ENCODE results near the gene RNF213. TPM values are rescaled to one million over a fixed set of nuclear protein-coding genes. Genes with fewer than 3 reads are reported as not detected.

Gene RNF213
- total RNA-seq, 1 donor from 2014 or later = 120 TPM

DNA sequence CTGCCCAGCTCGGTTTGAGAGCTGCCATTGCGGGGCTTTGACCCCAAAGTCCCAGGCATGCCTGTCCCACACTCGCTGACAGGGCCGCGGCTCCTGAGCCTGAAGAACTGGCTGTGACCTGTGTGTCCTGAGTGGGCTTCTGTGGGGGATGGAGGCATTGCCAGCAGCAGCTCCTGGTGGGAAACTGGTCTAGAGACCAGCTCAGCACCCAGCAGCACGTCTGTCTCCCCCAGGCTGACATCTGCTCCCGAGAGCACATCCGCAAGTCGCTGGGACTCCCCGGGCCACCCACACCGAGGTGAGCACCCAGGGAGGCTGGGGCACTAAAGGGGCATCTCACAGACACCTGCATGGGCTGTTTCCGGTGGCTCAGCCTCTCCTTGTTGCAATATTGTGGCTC lies 167.7 kb downstream of the RNF213 start:
- no peak for FAIRE-seq
- H3K9me3 Mint-ChIP-seq (ENCODE audit: unreplicated experiment) = no peaks in the 10 kb centered on the region

DNA sequence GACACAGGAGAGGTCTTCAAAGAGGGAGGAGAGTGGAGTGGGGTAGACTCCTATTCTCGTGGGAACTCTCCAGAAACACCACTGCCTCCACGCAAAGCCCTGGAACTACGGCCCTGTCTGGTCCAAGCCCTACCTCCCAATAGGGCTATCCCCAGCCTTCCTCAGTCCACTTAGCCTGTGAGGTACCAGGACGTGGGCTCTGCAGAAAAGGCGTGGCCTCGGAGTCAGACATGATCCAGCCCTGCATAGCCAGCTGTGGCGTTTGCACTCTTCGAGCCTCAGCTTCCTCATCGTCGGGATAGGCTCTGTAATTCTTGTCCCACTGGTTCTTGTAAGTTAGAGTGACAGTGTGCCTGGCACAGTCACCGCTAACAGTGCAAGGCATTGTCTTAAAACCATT lies 168.1 kb downstream of the RNF213 start:
- Mint-ChIP-seq H3K4me1 (ENCODE audit: low read depth, unreplicated experiment) (no peaks in the 10 kb centered on the region), H3K36me3 (ENCODE audit: low read depth, unreplicated experiment) (peaks cover 2% of the 10 kb centered on the region), H3K9me3 (ENCODE audit: unreplicated experiment) (no peaks in the 10 kb centered on the region), H3K4me3 (ENCODE audit: unreplicated experiment) (no peak overlapping the region), H3K27ac (ENCODE audit: unreplicated experiment) (no peak overlapping the region), H3K27me3 (ENCODE audit: low read depth, unreplicated experiment) (peaks cover 6% of the 10 kb centered on the region)
- no peak for TF ChIP-seq EZH2 (IDR thresholded peaks at IDR 0.05; ENCODE audit: insufficient read depth, low read length)
- TF ChIP-seq, protein P1, sequence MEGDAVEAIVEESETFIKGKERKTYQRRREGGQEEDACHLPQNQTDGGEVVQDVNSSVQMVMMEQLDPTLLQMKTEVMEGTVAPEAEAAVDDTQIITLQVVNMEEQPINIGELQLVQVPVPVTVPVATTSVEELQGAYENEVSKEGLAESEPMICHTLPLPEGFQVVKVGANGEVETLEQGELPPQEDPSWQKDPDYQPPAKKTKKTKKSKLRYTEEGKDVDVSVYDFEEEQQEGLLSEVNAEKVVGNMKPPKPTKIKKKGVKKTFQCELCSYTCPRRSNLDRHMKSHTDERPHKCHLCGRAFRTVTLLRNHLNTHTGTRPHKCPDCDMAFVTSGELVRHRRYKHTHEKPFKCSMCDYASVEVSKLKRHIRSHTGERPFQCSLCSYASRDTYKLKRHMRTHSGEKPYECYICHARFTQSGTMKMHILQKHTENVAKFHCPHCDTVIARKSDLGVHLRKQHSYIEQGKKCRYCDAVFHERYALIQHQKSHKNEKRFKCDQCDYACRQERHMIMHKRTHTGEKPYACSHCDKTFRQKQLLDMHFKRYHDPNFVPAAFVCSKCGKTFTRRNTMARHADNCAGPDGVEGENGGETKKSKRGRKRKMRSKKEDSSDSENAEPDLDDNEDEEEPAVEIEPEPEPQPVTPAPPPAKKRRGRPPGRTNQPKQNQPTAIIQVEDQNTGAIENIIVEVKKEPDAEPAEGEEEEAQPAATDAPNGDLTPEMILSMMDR (IDR thresholded peaks at IDR 0.05; ENCODE audit: insufficient read depth, low read depth, low read length) = no peak
- Histone ChIP-seq H3K36me3 (ENCODE audit: insufficient read depth, low read length) (no peaks in the 10 kb centered on the region), H3K27ac (ENCODE audit: low read depth, low read length) (no peak overlapping the region), H3K27me3 (ENCODE audit: insufficient read depth, low read length) (no peaks in the 10 kb centered on the region), H3K4me3 (ENCODE audit: insufficient read depth, low read depth, low read length) (no peak overlapping the region), H3K79me2 (ENCODE audit: insufficient read depth, low read length) (no peaks in the 10 kb centered on the region), H2AFZ (ENCODE audit: low read depth, low read length) (no peak overlapping the region), H4K20me1 (ENCODE audit: insufficient read depth, low read length) (no peaks in the 10 kb centered on the region), H3K9me3 (ENCODE audit: insufficient read depth, low read depth, low read length) (no peaks in the 10 kb centered on the region), H3K4me2 (ENCODE audit: low read length) (no peak overlapping the region), H3K4me1 (ENCODE audit: insufficient read depth, low read length) (no peaks in the 10 kb centered on the region), H3K9ac (ENCODE audit: low read length) (no peak overlapping the region)
- no peak for DNase-seq (ENCODE audit: low read depth)
- FAIRE-seq = no peak

More for the DNA sequence above, 167.7 kb downstream of the RNF213 start:
- Histone ChIP-seq H3K79me2 (ENCODE audit: insufficient read depth, low read length) (no peaks in the 10 kb centered on the region), H3K36me3 (ENCODE audit: insufficient read depth, low read length) (no peaks in the 10 kb centered on the region), H3K9me3 (ENCODE audit: insufficient read depth, low read depth, low read length) (no peaks in the 10 kb centered on the region), H2AFZ (ENCODE audit: low read depth, low read length) (no peak overlapping the region), H3K4me3 (ENCODE audit: insufficient read depth, low read depth, low read length) (no peak overlapping the region), H4K20me1 (ENCODE audit: insufficient read depth, low read length) (no peaks in the 10 kb centered on the region), H3K4me1 (ENCODE audit: insufficient read depth, low read length) (no peaks in the 10 kb centered on the region), H3K27me3 (ENCODE audit: insufficient read depth, low read length) (no peaks in the 10 kb centered on the region), H3K27ac (ENCODE audit: low read depth, low read length) (no peak overlapping the region), H3K9ac (ENCODE audit: low read length) (no peak overlapping the region), H3K4me2 (ENCODE audit: low read length) (no peak overlapping the region)
- H3K4me3 Mint-ChIP-seq (ENCODE audit: unreplicated experiment) = no peak overlapping the region
- TF ChIP-seq, protein P1 (IDR thresholded peaks at IDR 0.05; ENCODE audit: insufficient read depth, low read depth, low read length) = no peak
- TF ChIP-seq EZH2 (IDR thresholded peaks at IDR 0.05; ENCODE audit: insufficient read depth, low read length) = no peak
- H3K27me3 Mint-ChIP-seq (ENCODE audit: low read depth, unreplicated experiment) = peaks cover 6% of the 10 kb centered on the region
- no peak for DNase-seq (ENCODE audit: low read depth)
- H3K4me1 Mint-ChIP-seq (ENCODE audit: low read depth, unreplicated experiment) = no peaks in the 10 kb centered on the region
- peaks cover 2% of the 10 kb centered on the region for H3K36me3 Mint-ChIP-seq (ENCODE audit: low read depth, unreplicated experiment)
- H3K27ac Mint-ChIP-seq (ENCODE audit: unreplicated experiment) = no peak overlapping the region

DNA sequence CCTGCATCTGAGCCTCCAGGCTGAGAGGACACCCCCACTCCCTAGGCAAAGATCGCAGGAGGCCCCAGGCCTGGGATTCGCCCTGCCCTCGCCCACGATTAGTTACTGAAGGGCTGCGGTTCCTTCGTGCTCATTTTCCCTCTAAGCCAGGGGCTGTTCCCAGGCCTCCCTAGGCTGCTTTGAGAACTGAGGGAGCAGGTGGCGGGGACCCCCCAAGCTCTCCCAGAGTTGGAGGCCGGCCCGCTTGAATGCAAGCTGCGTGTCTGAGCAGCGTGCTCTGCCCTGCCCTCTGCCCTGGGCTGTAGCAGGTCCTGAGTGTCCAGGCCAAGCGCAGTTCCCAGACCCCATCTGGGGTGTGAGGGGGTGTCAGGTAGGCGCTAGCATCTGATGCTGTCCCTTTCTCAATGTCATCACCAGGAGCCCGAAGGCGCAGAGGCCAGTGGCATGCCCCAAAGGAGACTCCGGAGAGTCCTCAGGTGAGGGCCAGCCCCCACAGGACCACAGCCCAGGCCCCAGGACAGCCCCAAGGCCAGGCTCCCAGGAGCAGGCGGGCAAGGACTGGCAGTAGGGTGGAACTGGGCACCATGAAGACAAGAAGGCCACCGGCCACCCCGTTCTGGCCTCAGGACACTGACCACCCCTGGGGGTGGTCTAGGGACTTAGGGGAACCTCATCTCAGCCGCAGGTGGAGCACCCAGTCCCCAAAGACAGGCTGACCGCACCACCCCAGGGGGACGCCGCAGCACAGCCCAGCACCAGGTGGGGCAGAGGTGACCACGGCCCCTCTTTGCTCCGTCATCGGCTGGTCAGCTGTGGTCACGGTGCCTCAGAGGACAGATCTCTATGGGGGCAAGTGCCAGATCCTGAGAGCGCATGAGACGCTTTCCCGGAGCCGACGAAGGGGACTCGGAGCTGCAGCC lies 169.0 kb downstream of the RNF213 start:
- no peak overlapping the region for H2AFZ ChIP-seq (ENCODE audit: low read depth, low read length)
- no peaks in the 10 kb centered on the region for H3K9me3 Mint-ChIP-seq (ENCODE audit: unreplicated experiment)
- H3K27ac Mint-ChIP-seq (ENCODE audit: unreplicated experiment) = no peak overlapping the region
- H3K4me1 ChIP-seq (ENCODE audit: insufficient read depth, low read length) = no peaks in the 10 kb centered on the region
- no peak overlapping the region for H3K4me2 ChIP-seq (ENCODE audit: low read length)
- H3K4me3 Mint-ChIP-seq (ENCODE audit: unreplicated experiment) = no peak overlapping the region
- no peak overlapping the region for H3K9ac ChIP-seq (ENCODE audit: low read length)
- no peaks in the 10 kb centered on the region for H3K4me1 Mint-ChIP-seq (ENCODE audit: low read depth, unreplicated experiment)
- H3K27ac ChIP-seq (ENCODE audit: low read depth, low read length) = no peak overlapping the region
- no peaks in the 10 kb centered on the region for H3K36me3 ChIP-seq (ENCODE audit: insufficient read depth, low read length)
- TF ChIP-seq, protein P1 (IDR thresholded peaks at IDR 0.05; ENCODE audit: insufficient read depth, low read depth, low read length) = no peak
- no peak for TF ChIP-seq EZH2 (IDR thresholded peaks at IDR 0.05; ENCODE audit: insufficient read depth, low read length)
- no peaks in the 10 kb centered on the region for H3K27me3 ChIP-seq (ENCODE audit: insufficient read depth, low read length)
- DNase-seq (ENCODE audit: low read depth) = no peak
- no peak overlapping the region for H3K4me3 ChIP-seq (ENCODE audit: insufficient read depth, low read depth, low read length)
- no peak for FAIRE-seq
- no peaks in the 10 kb centered on the region for H3K79me2 ChIP-seq (ENCODE audit: insufficient read depth, low read length)
- H3K36me3 Mint-ChIP-seq (ENCODE audit: low read depth, unreplicated experiment) = no peaks in the 10 kb centered on the region
- H3K9me3 ChIP-seq (ENCODE audit: insufficient read depth, low read depth, low read length) = no peaks in the 10 kb centered on the region
- H3K27me3 Mint-ChIP-seq (ENCODE audit: low read depth, unreplicated experiment) = peaks cover 11% of the 10 kb centered on the region
- H4K20me1 ChIP-seq (ENCODE audit: insufficient read depth, low read length) = no peaks in the 10 kb centered on the region
